ENCODE results near the gene NEGR1. TPM values are rescaled to one million over a fixed set of nuclear protein-coding genes. Genes with fewer than 3 reads are reported as not detected.

Gene NEGR1
- total RNA-seq, 1 donor from 2014 or later: 11.0 TPM

DNA sequence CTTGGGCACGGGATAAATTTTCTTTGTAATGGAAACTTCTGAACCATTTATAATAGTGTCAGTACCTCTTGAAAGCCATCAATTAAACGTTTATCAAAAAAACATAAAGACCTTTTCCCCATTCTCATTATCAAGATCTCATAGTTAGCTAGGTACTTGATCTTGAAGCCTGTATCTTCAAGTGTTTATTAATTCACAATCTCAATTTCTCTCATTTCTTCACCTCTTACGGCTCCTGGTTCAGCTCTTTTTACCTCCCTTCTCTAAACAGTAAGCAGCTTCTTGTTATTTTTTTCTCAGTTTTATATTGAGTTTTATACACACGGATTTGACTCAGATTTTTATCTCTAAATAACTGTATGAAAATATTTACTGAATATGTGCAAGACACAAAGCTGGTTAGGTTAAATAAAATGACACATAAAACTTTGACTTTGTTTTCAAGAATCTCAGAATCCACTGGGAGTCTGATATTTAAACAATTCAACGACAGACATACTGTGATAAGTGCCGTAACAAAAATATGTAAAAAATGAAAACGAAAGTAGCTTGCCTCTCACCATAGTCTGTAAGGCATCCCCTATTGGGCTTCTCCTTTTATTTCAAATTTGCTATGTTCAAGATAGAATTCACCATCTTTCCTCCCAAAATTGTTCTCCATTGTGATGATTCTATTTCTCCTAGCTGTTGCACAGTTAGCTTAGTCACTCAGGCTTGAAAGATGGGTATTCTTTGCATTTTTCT lies 789.9 kb downstream of the NEGR1 start:
- no peak overlapping the region for H3K27ac ChIP-seq (ENCODE audit: low read depth, low read length)
- no peaks in the 10 kb centered on the region for H3K27me3 ChIP-seq (ENCODE audit: control insufficient read depth in 3 of 3, insufficient read depth in 3 of 3, low read length in 3 of 3)
- H3K36me3 ChIP-seq (ENCODE audit: control insufficient read depth in 3 of 3, insufficient read depth in 3 of 3, low read length in 3 of 3): no peaks in the 10 kb centered on the region
- no peak overlapping the region for H3K9ac ChIP-seq (ENCODE audit: low read depth in 1 of 3, low read length in 3 of 3)
- H3K9me3 ChIP-seq (ENCODE audit: control insufficient read depth in 3 of 3, low read length in 3 of 3): no peaks in the 10 kb centered on the region
- H3K4me3 ChIP-seq (ENCODE audit: low read length in 3 of 3): no peak overlapping the region
- H3K4me1 ChIP-seq (ENCODE audit: control insufficient read depth in 3 of 3, insufficient read depth in 3 of 3, low read length in 3 of 3): no peaks in the 10 kb centered on the region

DNA sequence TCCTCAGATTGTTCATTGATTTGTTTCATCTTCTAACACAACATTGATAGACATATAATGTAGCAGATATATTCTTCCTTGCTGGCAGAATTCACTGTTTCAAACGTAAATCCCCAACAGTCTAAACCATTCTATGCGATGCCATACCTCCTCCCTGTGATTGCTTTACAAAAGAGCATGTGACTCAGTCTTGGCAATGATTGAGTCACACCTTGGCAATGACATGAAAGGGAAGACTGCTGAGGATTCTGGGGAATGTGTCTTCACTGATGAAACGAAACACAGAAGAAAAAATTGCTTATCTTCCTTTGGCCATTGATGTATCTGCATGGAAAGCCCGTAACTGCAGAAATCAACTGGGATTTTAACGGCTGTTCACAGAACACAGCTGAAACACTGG lies 791.9 kb downstream of the NEGR1 start:
- Histone ChIP-seq H3K4me1 (ENCODE audit: control insufficient read depth in 3 of 3, insufficient read depth in 3 of 3, low read length in 3 of 3) (no peaks in the 10 kb centered on the region), H3K36me3 (ENCODE audit: control insufficient read depth in 3 of 3, insufficient read depth in 3 of 3, low read length in 3 of 3) (no peaks in the 10 kb centered on the region), H3K27me3 (ENCODE audit: control insufficient read depth in 3 of 3, insufficient read depth in 3 of 3, low read length in 3 of 3) (no peaks in the 10 kb centered on the region), H3K4me3 (ENCODE audit: low read length in 3 of 3) (no peak overlapping the region), H3K27ac (ENCODE audit: low read depth, low read length) (no peak overlapping the region), H3K9ac (ENCODE audit: low read depth in 1 of 3, low read length in 3 of 3) (no peak overlapping the region), H3K9me3 (ENCODE audit: control insufficient read depth in 3 of 3, low read length in 3 of 3) (no peaks in the 10 kb centered on the region)

DNA sequence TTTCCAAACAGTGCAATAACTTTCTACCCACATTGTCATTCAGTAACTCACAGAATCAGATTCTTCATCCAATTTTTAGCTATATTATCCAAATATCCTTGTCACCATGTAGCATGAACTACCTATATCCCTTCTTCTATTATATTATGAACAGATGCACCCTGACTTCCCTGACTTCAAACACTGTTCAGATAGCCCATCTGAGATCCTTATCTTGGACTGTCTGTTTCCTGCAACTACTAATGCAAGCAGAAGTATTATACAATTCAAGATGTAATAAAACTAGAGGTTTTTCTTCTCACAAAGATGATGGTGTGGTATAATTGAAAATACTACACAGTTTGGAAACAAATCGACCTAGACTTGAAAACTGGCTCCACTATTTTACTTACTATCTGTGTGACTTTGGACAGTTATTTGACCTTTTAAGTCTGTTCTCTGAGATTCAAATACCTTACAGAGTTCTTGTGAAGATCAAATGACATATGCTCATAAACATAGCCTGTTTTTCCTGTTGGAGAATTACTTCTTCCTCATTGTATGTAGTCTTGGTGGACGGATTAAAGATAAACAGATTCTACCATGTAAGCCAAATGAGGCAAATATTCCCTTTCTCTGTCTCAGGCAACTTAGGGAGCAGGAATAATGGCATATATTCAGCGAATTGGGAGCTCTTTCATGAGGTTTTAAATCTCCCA lies 793.6 kb downstream of the NEGR1 start:
- Histone ChIP-seq H3K27ac (ENCODE audit: low read depth, low read length) (no peak overlapping the region), H3K27me3 (ENCODE audit: control insufficient read depth in 3 of 3, insufficient read depth in 3 of 3, low read length in 3 of 3) (no peaks in the 10 kb centered on the region), H3K9me3 (ENCODE audit: control insufficient read depth in 3 of 3, low read length in 3 of 3) (no peaks in the 10 kb centered on the region), H3K9ac (ENCODE audit: low read depth in 1 of 3, low read length in 3 of 3) (no peak overlapping the region), H3K4me1 (ENCODE audit: control insufficient read depth in 3 of 3, insufficient read depth in 3 of 3, low read length in 3 of 3) (no peaks in the 10 kb centered on the region), H3K4me3 (ENCODE audit: low read length in 3 of 3) (no peak overlapping the region), H3K36me3 (ENCODE audit: control insufficient read depth in 3 of 3, insufficient read depth in 3 of 3, low read length in 3 of 3) (no peaks in the 10 kb centered on the region)

DNA sequence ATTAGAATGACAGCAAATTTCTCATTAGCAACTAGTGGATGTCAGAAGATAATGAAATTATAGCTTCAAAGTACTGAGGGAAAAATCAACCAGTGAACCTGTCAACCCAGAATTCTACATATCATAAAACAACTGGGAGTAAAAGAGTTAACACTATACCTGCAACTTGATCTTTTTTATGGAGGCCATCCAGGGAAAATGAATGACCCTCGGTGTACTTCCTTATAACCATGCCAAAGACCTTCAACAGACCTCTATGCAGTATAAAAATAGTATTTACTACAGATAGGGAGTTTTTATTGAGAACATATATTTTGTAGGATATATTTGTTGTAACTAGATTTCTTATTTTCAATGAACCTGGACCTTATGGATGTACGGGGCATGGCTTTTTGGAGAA lies 809.0 kb downstream of the NEGR1 start:
- H3K4me3 ChIP-seq (ENCODE audit: low read length in 3 of 3): no peak overlapping the region
- no peak overlapping the region for H3K9ac ChIP-seq (ENCODE audit: low read depth in 1 of 3, low read length in 3 of 3)
- no peaks in the 10 kb centered on the region for H3K4me1 ChIP-seq (ENCODE audit: control insufficient read depth in 3 of 3, insufficient read depth in 3 of 3, low read length in 3 of 3)
- H3K27ac ChIP-seq (ENCODE audit: low read depth, low read length): no peak overlapping the region
- no peaks in the 10 kb centered on the region for H3K9me3 ChIP-seq (ENCODE audit: control insufficient read depth in 3 of 3, low read length in 3 of 3)
- H3K36me3 ChIP-seq (ENCODE audit: control insufficient read depth in 3 of 3, insufficient read depth in 3 of 3, low read length in 3 of 3): no peaks in the 10 kb centered on the region
- H3K27me3 ChIP-seq (ENCODE audit: control insufficient read depth in 3 of 3, insufficient read depth in 3 of 3, low read length in 3 of 3): no peaks in the 10 kb centered on the region

DNA sequence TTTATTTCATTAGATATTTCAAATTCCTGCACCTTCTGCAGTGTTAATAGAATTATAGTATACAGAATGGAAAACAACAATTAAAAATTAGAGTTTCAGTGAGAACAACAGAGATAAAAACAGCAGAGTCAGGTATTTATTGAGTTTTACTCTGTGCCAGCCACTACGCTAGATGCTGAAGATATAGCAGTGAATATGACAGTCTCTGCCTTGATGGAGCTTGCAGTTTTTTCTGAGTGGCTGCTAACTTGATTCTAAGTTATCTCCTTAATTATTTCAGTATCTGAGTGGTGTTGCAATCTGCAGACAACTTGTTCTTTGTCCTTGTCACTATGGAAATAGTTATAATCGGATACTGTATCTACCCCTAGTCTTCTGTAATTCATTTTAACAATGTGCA lies 817.2 kb downstream of the NEGR1 start:
- no peak overlapping the region for H3K4me3 ChIP-seq (ENCODE audit: low read length in 3 of 3)
- H3K9me3 ChIP-seq (ENCODE audit: control insufficient read depth in 3 of 3, low read length in 3 of 3): no peaks in the 10 kb centered on the region
- H3K9ac ChIP-seq (ENCODE audit: low read depth in 1 of 3, low read length in 3 of 3): no peak overlapping the region
- no peak overlapping the region for H3K27ac ChIP-seq (ENCODE audit: low read depth, low read length)
- H3K4me1 ChIP-seq (ENCODE audit: control insufficient read depth in 3 of 3, insufficient read depth in 3 of 3, low read length in 3 of 3): no peaks in the 10 kb centered on the region
- no peaks in the 10 kb centered on the region for H3K27me3 ChIP-seq (ENCODE audit: control insufficient read depth in 3 of 3, insufficient read depth in 3 of 3, low read length in 3 of 3)
- H3K36me3 ChIP-seq (ENCODE audit: control insufficient read depth in 3 of 3, insufficient read depth in 3 of 3, low read length in 3 of 3): no peaks in the 10 kb centered on the region

DNA sequence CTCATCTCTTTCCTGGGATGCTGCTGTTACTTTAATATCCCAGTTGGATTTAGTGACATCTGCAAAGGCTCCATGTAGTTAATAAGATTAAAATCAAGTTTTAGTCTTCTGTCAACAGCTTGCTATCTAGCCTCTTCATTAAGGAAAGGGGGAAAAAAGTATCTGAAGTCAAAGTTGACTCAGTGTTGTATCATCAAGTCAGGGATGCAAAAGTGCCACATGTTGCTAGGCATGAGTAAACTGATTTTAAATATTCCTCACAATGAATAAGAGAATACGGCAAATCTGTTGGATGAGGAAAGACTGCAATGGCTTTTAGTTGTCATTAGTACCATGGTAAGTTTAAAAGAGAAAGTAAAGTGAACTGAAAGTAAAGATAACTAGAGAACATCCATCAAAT lies 818.3 kb downstream of the NEGR1 start:
- no peaks in the 10 kb centered on the region for H3K27me3 ChIP-seq (ENCODE audit: control insufficient read depth in 3 of 3, insufficient read depth in 3 of 3, low read length in 3 of 3)
- no peak overlapping the region for H3K4me3 ChIP-seq (ENCODE audit: low read length in 3 of 3)
- no peak overlapping the region for H3K27ac ChIP-seq (ENCODE audit: low read depth, low read length)
- no peak overlapping the region for H3K9ac ChIP-seq (ENCODE audit: low read depth in 1 of 3, low read length in 3 of 3)
- no peaks in the 10 kb centered on the region for H3K4me1 ChIP-seq (ENCODE audit: control insufficient read depth in 3 of 3, insufficient read depth in 3 of 3, low read length in 3 of 3)
- no peaks in the 10 kb centered on the region for H3K9me3 ChIP-seq (ENCODE audit: control insufficient read depth in 3 of 3, low read length in 3 of 3)
- no peaks in the 10 kb centered on the region for H3K36me3 ChIP-seq (ENCODE audit: control insufficient read depth in 3 of 3, insufficient read depth in 3 of 3, low read length in 3 of 3)

DNA sequence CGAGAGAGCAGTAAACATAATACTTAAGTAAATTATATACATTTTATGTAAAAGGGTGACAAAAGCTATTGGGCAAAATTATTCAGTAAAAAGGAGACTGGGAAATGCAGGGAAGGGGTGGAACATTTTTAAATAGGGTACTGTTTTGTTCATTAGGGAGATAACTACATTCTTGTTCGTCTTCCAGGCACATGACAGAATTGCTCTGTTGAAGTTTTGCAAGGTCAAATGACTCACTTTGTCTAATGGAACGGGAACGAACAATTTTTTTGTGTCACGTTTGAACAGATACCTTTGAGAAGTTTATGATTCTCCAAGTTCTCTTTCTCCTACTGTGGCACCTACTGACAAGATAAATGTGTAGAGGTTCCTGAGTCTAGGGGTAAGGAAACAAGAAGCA lies 819.2 kb downstream of the NEGR1 start:
- no peaks in the 10 kb centered on the region for H3K27me3 ChIP-seq (ENCODE audit: control insufficient read depth in 3 of 3, insufficient read depth in 3 of 3, low read length in 3 of 3)
- no peaks in the 10 kb centered on the region for H3K36me3 ChIP-seq (ENCODE audit: control insufficient read depth in 3 of 3, insufficient read depth in 3 of 3, low read length in 3 of 3)
- H3K4me1 ChIP-seq (ENCODE audit: control insufficient read depth in 3 of 3, insufficient read depth in 3 of 3, low read length in 3 of 3): no peaks in the 10 kb centered on the region
- no peak overlapping the region for H3K4me3 ChIP-seq (ENCODE audit: low read length in 3 of 3)
- no peaks in the 10 kb centered on the region for H3K9me3 ChIP-seq (ENCODE audit: control insufficient read depth in 3 of 3, low read length in 3 of 3)
- H3K9ac ChIP-seq (ENCODE audit: low read depth in 1 of 3, low read length in 3 of 3): no peak overlapping the region
- H3K27ac ChIP-seq (ENCODE audit: low read depth, low read length): no peak overlapping the region

DNA sequence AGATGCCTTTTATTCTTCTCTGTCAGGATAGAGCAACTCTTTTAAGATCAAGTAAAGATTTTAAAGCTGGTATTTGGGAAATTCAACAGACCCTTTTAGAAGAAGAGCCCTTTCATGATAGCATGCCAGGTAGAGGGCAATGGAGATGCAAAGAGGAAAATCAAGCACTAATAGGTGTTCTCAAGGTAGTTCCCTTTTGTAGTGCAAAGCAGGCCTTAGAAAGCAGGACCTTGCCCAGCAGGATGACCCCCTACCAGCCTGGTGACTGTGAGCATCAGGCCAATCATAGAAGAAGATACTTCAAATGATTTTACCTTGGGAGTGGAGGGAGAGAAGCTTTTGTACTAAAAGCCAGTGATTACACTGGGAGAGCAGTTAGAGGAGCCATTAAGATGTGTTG lies 820.1 kb downstream of the NEGR1 start:
- H3K27me3 ChIP-seq (ENCODE audit: control insufficient read depth in 3 of 3, insufficient read depth in 3 of 3, low read length in 3 of 3): no peaks in the 10 kb centered on the region
- H3K27ac ChIP-seq (ENCODE audit: low read depth, low read length): no peak overlapping the region
- H3K4me1 ChIP-seq (ENCODE audit: control insufficient read depth in 3 of 3, insufficient read depth in 3 of 3, low read length in 3 of 3): no peaks in the 10 kb centered on the region
- H3K9ac ChIP-seq (ENCODE audit: low read depth in 1 of 3, low read length in 3 of 3): no peak overlapping the region
- H3K4me3 ChIP-seq (ENCODE audit: low read length in 3 of 3): no peak overlapping the region
- H3K36me3 ChIP-seq (ENCODE audit: control insufficient read depth in 3 of 3, insufficient read depth in 3 of 3, low read length in 3 of 3): no peaks in the 10 kb centered on the region
- no peaks in the 10 kb centered on the region for H3K9me3 ChIP-seq (ENCODE audit: control insufficient read depth in 3 of 3, low read length in 3 of 3)

DNA sequence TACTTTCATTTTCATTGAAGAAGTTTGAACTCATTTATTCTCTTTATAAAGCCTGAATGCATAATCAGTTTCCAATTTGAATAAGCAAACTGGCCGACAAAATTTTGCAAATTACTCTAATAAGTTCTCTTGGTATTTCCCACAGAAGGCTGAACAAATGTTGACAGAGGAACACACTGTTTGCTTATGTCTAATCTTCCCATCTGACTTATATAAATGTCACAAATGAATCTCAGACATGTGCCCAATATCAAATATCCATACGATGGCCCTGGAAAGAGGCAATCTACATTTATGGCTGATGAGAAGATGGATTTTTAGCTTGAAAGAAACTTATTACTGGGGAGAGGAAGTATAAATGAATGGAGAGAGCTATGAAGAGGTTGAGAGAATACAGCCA lies 820.9 kb downstream of the NEGR1 start:
- no peak overlapping the region for H3K9ac ChIP-seq (ENCODE audit: low read depth in 1 of 3, low read length in 3 of 3)
- no peaks in the 10 kb centered on the region for H3K4me1 ChIP-seq (ENCODE audit: control insufficient read depth in 3 of 3, insufficient read depth in 3 of 3, low read length in 3 of 3)
- no peaks in the 10 kb centered on the region for H3K27me3 ChIP-seq (ENCODE audit: control insufficient read depth in 3 of 3, insufficient read depth in 3 of 3, low read length in 3 of 3)
- no peaks in the 10 kb centered on the region for H3K9me3 ChIP-seq (ENCODE audit: control insufficient read depth in 3 of 3, low read length in 3 of 3)
- no peak overlapping the region for H3K4me3 ChIP-seq (ENCODE audit: low read length in 3 of 3)
- H3K36me3 ChIP-seq (ENCODE audit: control insufficient read depth in 3 of 3, insufficient read depth in 3 of 3, low read length in 3 of 3): no peaks in the 10 kb centered on the region
- no peak overlapping the region for H3K27ac ChIP-seq (ENCODE audit: low read depth, low read length)

DNA sequence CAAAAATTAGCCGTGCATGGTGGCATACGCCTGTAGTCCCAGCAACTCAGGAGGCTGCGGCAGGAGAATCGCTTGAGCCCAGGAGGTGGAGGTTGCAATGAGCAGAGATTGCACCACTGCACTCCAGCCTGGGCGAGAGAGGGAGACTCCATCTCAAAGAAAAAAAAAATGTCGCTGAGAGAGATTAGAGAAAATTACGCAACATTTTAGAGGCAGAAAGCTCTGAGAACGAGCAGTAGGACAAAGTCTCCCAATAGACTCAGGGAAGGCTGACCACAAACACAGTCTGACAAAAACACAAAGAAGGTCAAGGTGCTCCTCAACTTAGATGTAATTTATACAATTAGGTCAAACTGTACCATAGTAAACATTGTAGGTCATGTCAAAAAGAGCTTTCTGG lies 833.9 kb downstream of the NEGR1 start:
- Histone ChIP-seq H3K4me3 (ENCODE audit: low read length in 3 of 3) (no peak overlapping the region), H3K9me3 (ENCODE audit: control insufficient read depth in 3 of 3, low read length in 3 of 3) (no peaks in the 10 kb centered on the region), H3K4me1 (ENCODE audit: control insufficient read depth in 3 of 3, insufficient read depth in 3 of 3, low read length in 3 of 3) (no peaks in the 10 kb centered on the region), H3K27ac (ENCODE audit: low read depth, low read length) (no peak overlapping the region), H3K36me3 (ENCODE audit: control insufficient read depth in 3 of 3, insufficient read depth in 3 of 3, low read length in 3 of 3) (no peaks in the 10 kb centered on the region), H3K9ac (ENCODE audit: low read depth in 1 of 3, low read length in 3 of 3) (no peak overlapping the region), H3K27me3 (ENCODE audit: control insufficient read depth in 3 of 3, insufficient read depth in 3 of 3, low read length in 3 of 3) (no peaks in the 10 kb centered on the region)

Measured in skeletal muscle tissue (tissue), 4 donors.